ENCODE data around the gene MARCHF2. TPM values are rescaled to one million over a fixed set of nuclear protein-coding genes. Genes with fewer than 3 reads are reported as not detected.

MARCHF2 gene
- total and polyA plus RNA-seq, 9 of the 15 experiments (the other 6 are each of a cell fraction or from before 2014, with no cell fraction given), result 0.39 to 6.4 (median 2.2) TPM

GRCh38 chr19:8371011-8371804 lies 41.9 kb upstream of the MARCHF2 start (continued):
- TF ChIP-seq ZNF449 (CRISPR knock-in tag; IDR thresholded peaks at IDR 0.05) (no peak), SRSF9 (IDR thresholded peaks at IDR 0.05; ENCODE audit: borderline replicate concordance, low read depth, low read length) (no peak), ELF2 (CRISPR knock-in tag; IDR thresholded peaks at IDR 0.05) (no peak), GABPB2 (CRISPR knock-in tag; conservative IDR thresholded peaks at IDR 0.05) (no peak), HIVEP1 (CRISPR knock-in tag; IDR thresholded peaks at IDR 0.05) (no peak), MECOM (CRISPR knock-in tag; IDR thresholded peaks at IDR 0.05) (no peak), MEF2A (IDR thresholded peaks at IDR 0.05; ENCODE audit: control insufficient read depth, low read depth, low read length) (0 out of 2 replicates have a peak, but pooled peaks have one; percentile 14), MAZ (CRISPR knock-in tag; conservative IDR thresholded peaks at IDR 0.05 in 1 of 2, IDR thresholded peaks at IDR 0.05 in 1 of 2) (peak; percentile 49 to 79), ARID3B (CRISPR knock-in tag; IDR thresholded peaks at IDR 0.05; ENCODE audit: borderline replicate concordance) (no peak), DEAF1 (CRISPR knock-in tag; IDR thresholded peaks at IDR 0.05) (no peak), CBX8 (IDR thresholded peaks at IDR 0.05; ENCODE audit: borderline replicate concordance, extremely low read depth, low read depth, low read length, poor library complexity, severe bottlenecking) (no peak), ZNF277 (CRISPR knock-in tag; IDR thresholded peaks at IDR 0.05; ENCODE audit: borderline replicate concordance) (no peak), ZNF395 (CRISPR knock-in tag; IDR thresholded peaks at IDR 0.05) (no peak), SIN3A (IDR thresholded peaks at IDR 0.05; ENCODE audit: borderline replicate concordance in 2 of 2, control insufficient read depth in 1 of 2, low read depth in 2 of 2, low read length in 2 of 2) (peak in 1 of 2 experiments; percentile 44; a peak in 1 of 4 replicates), ZBTB2 (IDR thresholded peaks at IDR 0.05) (peak; percentile 57; the same call in 1 of the 2 replicates), ZBTB8A (IDR thresholded peaks at IDR 0.05; ENCODE audit: partially characterized antibody) (no peak)
